Upper lobe of left lung (tissue), 6 donors: ENCODE measurements around the gene CRK. TPM values are rescaled to one million over a fixed set of nuclear protein-coding genes. Genes with fewer than 3 reads are reported as not detected.

Experiments used
- ATAC-seq, 2 donors: fragments of 200-7000 bp; cut with Tn5 transposase; one replicate each; pipeline ENCODE4 v1.9.1; 2022; ENCODE audit warnings: mild to moderate bottlenecking in 2 of 2, moderate library complexity in 2 of 2; ENCODE audit not compliant: low FRiP score in 2 of 2
- DNase-seq, 2 donors: peaks; one replicate each; pipeline ENCODE4 v3.0.0-alpha.2; 2019 to 2020
- H3K27ac ChIP-seq, 4 donors: fragments of 200-600 bp; sonication (generic); one replicate each; pipeline ENCODE4 v1.5.1; 2016 to 2019
- H3K27me3 ChIP-seq, 4 donors: fragments of 200-600 bp; sonication (generic); one replicate each; pipeline ENCODE4 v1.5.1; 2017 to 2019
- H3K36me3 ChIP-seq, 4 donors: fragments of 200-600 bp; sonication (generic); one replicate each; pipeline ENCODE4 v1.5.1; 2016 to 2019
- H3K4me1 ChIP-seq, 4 donors: fragments of 200-600 bp; sonication (generic); one replicate each; pipeline ENCODE4 v1.5.1; 2018 to 2019
- H3K4me3 ChIP-seq, 4 donors: fragments of 200-600 bp; sonication (generic); one replicate each; pipeline ENCODE4 v1.5.1; 2017 to 2019; ENCODE audit warnings: mild to moderate bottlenecking in 2 of 4, moderate library complexity in 1 of 4
- H3K9me3 ChIP-seq, 4 donors: fragments of 200-600 bp; sonication (generic); one replicate each; pipeline ENCODE4 v1.5.1; 2018 to 2019
- CTCF ChIP-seq, 6 experiments: fragments of 450-650 bp in 4 of 6; fragments of 200-600 bp in 2 of 6; sonication (generic) in 2 of 6; IDR thresholded peaks; one replicate each; pipeline ENCODE4 v1.5.1; 2016 to 2019; ENCODE audit warnings: antibody characterized with exemption in 6 of 6
- EP300 ChIP-seq, 4 donors: sonication (generic); formaldehyde crosslinking; IDR thresholded peaks; one replicate each; pipeline ENCODE4 v1.5.1; 2017; ENCODE audit warnings: antibody characterized with exemption in 4 of 4, control low read depth in 2 of 4
- POLR2A ChIP-seq, 4 donors: fragments of 450-650 bp; IDR thresholded peaks; one replicate each; pipeline ENCODE4 v1.5.1; 2016 to 2017; ENCODE audit warnings: antibody characterized with exemption in 4 of 4, mild to moderate bottlenecking in 2 of 4
- POLR2AphosphoS5 ChIP-seq, 2 donors: sonication (generic); formaldehyde crosslinking; IDR thresholded peaks; one replicate each; pipeline ENCODE4 v1.5.1; 2017; ENCODE audit warnings: antibody characterized with exemption in 2 of 2
- WGBS, 2 donors: methylation state at CpG; one replicate each; pipeline ENCODE4 v1.1.5; 2017 to 2018; 5-methylcytosine and 5-hydroxymethylcytosine counted together
- total RNA-seq, 6 donors: library from RNA; depleted of rRNA in 4 of 6; stranded (reverse); fragments of >200 nt in 4 of 6; gene quantifications; one replicate each; pipeline versions ENCODE4 v1.1.0 to v1.2.1, GENCODE V29; 2016 to 2021
- donor health status: DM: no; HTN: no; CAD: no; lungs with moderate emphysema.
- donor health status: DM: no; HTN: yes; CAD: no; lungs with severe emphysema.

Gene CRK
- total RNA-seq, 6 donors from 2014 or later, result 37.7 to 121 (median 65.8) TPM

DNA sequence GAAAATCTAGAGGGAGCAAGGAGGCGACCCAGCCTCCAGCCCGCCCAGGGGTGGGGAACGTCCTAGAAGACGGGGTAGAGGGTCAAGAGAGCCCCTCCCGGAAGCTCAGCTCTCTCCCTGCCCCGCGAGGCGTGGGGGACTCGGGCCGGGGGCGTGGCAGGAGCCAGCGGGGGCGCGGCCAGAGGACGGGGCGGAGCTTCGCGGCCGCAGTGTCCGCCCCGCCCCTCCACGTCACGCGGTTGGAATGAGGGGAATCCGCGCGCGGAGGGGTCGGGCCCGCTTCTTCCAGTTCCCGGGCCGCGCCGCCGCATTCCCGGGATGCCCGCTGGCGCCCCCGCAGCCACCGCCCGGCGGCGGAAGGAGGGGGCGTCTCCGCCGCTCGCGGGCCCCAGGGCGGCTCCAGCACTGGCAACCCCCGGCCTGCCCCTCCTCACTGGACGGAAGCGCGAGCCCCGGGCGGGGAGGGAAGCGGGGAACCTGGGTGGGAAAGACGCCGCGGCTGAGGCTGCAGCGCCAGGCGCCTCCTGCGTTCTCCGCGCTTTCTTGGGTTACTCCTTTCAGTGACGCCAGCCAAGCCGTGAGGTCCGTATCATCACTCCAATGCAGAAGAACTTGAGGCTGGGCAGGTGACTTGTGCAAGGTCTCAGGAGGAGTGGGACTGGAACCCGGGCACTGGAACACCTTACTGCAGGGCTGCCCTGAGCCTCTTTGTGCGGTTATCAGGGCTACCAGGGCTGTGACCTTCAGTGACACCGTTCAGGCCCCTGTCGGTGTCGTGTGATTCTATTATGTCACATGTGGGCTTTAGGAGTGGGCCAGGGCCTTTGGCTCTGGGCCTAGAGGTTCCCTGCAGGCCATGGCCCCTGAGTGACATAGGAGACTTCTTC, 32.1 kb upstream of the CRK start:
- Histone ChIP-seq H3K9me3 (no peaks in the 10 kb centered on the region), H3K36me3 (peaks cover 2 to 10% (median 3%) of the 10 kb centered on the region in 4 donors), H3K27me3 (no peaks in the 10 kb centered on the region), H3K4me3 (peak overlapping the region; percentile 43 to 84 (median 65)), H3K4me1 (peaks cover 51 to 86% (median 70%) of the 10 kb centered on the region in 4 donors), H3K27ac (peak overlapping the region; percentile 91 to 98 (median 96))
- ATAC-seq, result peak; percentile 77 to 86
- DNase-seq, result peak; percentile 90 to 97
- TF ChIP-seq POLR2A (IDR thresholded peaks at IDR 0.05), result peak; percentile 36 to 73 (median 50)
- TF ChIP-seq EP300 (IDR thresholded peaks at IDR 0.05), result peak in 1 of 4 donors; percentile 41
- peak; percentile 53 to 71 for TF ChIP-seq POLR2AphosphoS5 (IDR thresholded peaks at IDR 0.05)
- peak in 2 of 6 experiments; percentile 42 to 48 for TF ChIP-seq CTCF (IDR thresholded peaks at IDR 0.05)
- WGBS, 2 donors, result 3 to 5% methylated on average over 16 to 28 of the region's 72 CpGs

- TF ChIP-seq POLR2A (IDR thresholded peaks at IDR 0.05) (peak in 1 of 4 donors; percentile 59), POLR2AphosphoS5 (IDR thresholded peaks at IDR 0.05) (peak; percentile 14 to 68), EP300 (IDR thresholded peaks at IDR 0.05) (no peak), CTCF (IDR thresholded peaks at IDR 0.05) (no peak)
- Histone ChIP-seq H3K4me1 (peaks cover 43 to 80% (median 59%) of the 10 kb centered on the region in 4 donors), H3K27ac (peak overlapping the region; percentile 91 to 98 (median 96)), H3K36me3 (peaks cover 7 to 19% (median 11%) of the 10 kb centered on the region in 4 donors), H3K27me3 (no peaks in the 10 kb centered on the region), H3K9me3 (no peaks in the 10 kb centered on the region), H3K4me3 (peak overlapping the region; percentile 43 to 84 (median 65))
- WGBS, 2 donors, result 10 to 14% methylated on average over 35 to 62 of the region's 74 CpGs
- ATAC-seq (peak; percentile 39 to 61), DNase-seq (peak; percentile 88 to 95)
Observed at GRCh38 chr17:1486802-1487695, 31.0 kb upstream of the CRK start.

- H3K27ac ChIP-seq, result peak overlapping the region; percentile 91 to 98 (median 96)
- no peaks in the 10 kb centered on the region for H3K27me3 ChIP-seq
- peaks cover 12 to 33% (median 24%) of the 10 kb centered on the region in 4 donors for H3K36me3 ChIP-seq
- TF ChIP-seq POLR2AphosphoS5 (IDR thresholded peaks at IDR 0.05) (peak; percentile 14 to 40), POLR2A (IDR thresholded peaks at IDR 0.05) (peak in 1 of 4 donors; percentile 35), EP300 (IDR thresholded peaks at IDR 0.05) (no peak)
- H3K9me3 ChIP-seq, result no peaks in the 10 kb centered on the region
- WGBS, 2 donors, result 2% methylated on average over 37 to 64 of the region's 127 CpGs
- DNase-seq, result peak; percentile 72 to 95
- H3K4me1 ChIP-seq, result peaks cover 43 to 73% (median 55%) of the 10 kb centered on the region in 4 donors
- H3K4me3 ChIP-seq, result peak overlapping the region; percentile 59 to 84 (median 67)
- ATAC-seq, result peak in 1 of 2 donors; percentile 66
Observed at GRCh38 chr17:1485423-1486376, 29.7 kb upstream of the CRK start.

DNA sequence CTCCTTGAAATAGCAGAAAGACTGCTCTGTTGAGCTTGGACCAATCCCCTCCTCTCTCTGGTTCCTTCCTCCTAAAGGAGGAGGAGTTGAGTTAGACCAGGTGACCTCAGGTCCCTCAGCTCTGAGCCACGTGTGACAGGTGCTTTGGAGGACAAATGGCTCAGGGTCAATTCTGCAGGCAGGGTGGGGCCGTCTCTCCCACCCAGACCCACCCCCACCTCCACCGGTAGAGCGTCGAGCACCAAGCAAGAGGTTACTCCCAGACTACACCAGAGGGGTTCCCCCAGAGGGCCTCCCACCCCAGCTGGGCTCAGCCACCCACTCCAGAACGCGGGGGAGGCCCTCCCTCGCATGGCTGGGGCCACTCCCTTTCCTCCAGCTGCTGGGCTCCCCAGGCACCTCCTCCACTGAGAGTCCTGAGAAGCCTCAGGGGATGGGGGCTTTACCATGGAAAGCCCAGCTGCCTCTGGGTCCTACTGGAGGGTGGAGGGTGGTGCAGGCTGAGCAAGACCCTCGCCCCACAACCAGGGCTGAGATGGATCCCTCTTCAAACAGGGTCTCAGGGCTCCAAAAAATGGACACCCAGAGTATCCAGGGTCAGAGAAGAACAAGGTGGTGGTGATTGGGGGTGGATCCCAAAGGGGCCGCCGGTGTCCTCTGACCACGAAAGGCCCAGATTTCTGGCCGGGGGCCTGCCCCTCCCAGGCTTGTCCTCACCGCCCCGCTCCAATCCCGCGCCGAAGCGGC, 28.8 kb upstream of the CRK start:
- Histone ChIP-seq H3K4me1 (peaks cover 37 to 65% (median 46%) of the 10 kb centered on the region in 4 donors), H3K9me3 (no peaks in the 10 kb centered on the region), H3K36me3 (peaks cover 13 to 41% (median 30%) of the 10 kb centered on the region in 4 donors), H3K27ac (peak overlapping the region; percentile 91 to 98 (median 96)), H3K27me3 (no peaks in the 10 kb centered on the region), H3K4me3 (peak overlapping the region; percentile 46 to 84 (median 65))
- ATAC-seq (peak; percentile 0 to 76), DNase-seq (peak; percentile 81 to 84)
- WGBS, 2 donors, result 0 to 6% methylated on average over 3 to 9 of the region's 19 CpGs
- no peak for TF ChIP-seq EP300 (IDR thresholded peaks at IDR 0.05)
- TF ChIP-seq POLR2A (IDR thresholded peaks at IDR 0.05), result peak in 1 of 4 donors; percentile 32
- TF ChIP-seq CTCF (IDR thresholded peaks at IDR 0.05), result peak in 3 of 6 experiments; percentile 8 to 55 (median 22)
- peak in 1 of 2 donors; percentile 43 for TF ChIP-seq POLR2AphosphoS5 (IDR thresholded peaks at IDR 0.05)
